ENCODE data around the gene RNF186.
A peak's percentile ranks its signal among the peaks of the same experiment; 100 is the strongest.

Gene RNF186

GRCh38 chr1:19771350-19771749, 43.7 kb downstream of the RNF186 start:
- Histone ChIP-seq H3K4me3 (ENCODE audit: low read length) (no peak overlapping the region), H2AK5ac (ENCODE audit: low read length) (no peak overlapping the region), H3K56ac (ENCODE audit: low read length) (no peak overlapping the region), H4K5ac (ENCODE audit: low read length) (no peak overlapping the region), H2BK5ac (ENCODE audit: low read length) (no peak overlapping the region), H4K8ac (ENCODE audit: low read depth, low read length) (no peak overlapping the region), H2BK15ac (replicated peaks; ENCODE audit: low read depth) (no peak overlapping the region), H3K9ac (ENCODE audit: low read length) (no peak overlapping the region), H3K79me1 (ENCODE audit: low read length) (no peaks in the 10 kb centered on the region), H3K27me3 (ENCODE audit: insufficient read depth, low read length, poor library complexity) (no peaks in the 10 kb centered on the region), H3K4me1 (ENCODE audit: control insufficient read depth, low read depth, low read length) (peaks cover 10% of the 10 kb centered on the region), H3K36me3 (ENCODE audit: control insufficient read depth, insufficient read depth, low read length) (no peaks in the 10 kb centered on the region), H3K4ac (ENCODE audit: low read depth, low read length) (no peak overlapping the region), H3K18ac (ENCODE audit: low read length) (no peak overlapping the region), H3K27ac (ENCODE audit: low read depth, low read length) (no peak overlapping the region), H3K79me2 (ENCODE audit: control insufficient read depth, insufficient read depth, low read length) (no peaks in the 10 kb centered on the region), H3K4me2 (ENCODE audit: low read length) (no peak overlapping the region), H3K23ac (ENCODE audit: low read length) (no peak overlapping the region), H2BK120ac (ENCODE audit: low read depth, low read length) (no peak overlapping the region)
- no CpG with 5 or more reads among the region's 6 CpGs for WGBS (ENCODE audit: extremely low coverage, insufficient coverage, low lambda C conversion rate)
- DNase-seq, result no peak

DNA sequence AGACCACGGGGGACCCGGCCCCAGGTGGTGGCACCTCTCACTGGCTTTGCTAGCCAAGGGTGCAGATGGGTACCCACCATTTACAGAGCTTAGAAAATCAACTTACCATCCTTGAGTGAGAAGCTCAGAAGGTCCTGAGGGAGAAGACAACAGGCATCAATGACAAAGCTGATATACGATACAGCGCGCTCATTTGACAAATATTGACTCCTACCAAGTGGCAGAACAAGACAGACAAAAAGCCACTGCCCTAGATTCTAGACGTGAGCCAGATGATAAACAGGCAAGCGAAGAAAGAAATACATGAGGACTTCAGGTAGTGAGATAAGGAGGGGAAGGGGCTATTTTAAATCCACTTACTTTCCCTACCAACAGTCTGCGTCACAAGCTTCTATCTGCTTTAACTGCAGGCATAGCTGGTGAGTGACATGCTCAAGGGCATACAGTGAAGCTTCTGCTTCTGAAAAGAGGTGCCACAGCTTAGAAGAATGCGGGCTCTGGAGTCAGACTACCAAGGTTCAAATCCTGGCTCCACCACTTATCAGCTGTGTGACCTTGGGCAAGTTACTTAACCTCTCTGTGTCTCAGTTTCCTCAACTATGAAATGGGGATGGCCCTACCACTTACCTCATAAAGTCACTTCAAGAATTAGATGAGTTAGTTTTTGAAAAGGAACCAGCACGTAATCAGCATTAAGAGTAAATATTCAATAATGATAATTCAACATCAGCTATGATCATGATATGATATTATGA, 44.5 kb downstream of the RNF186 start:
- no peak overlapping the region for H3K9ac ChIP-seq (ENCODE audit: low read length)
- no peak overlapping the region for H3K27ac ChIP-seq (ENCODE audit: low read depth, low read length)
- H4K8ac ChIP-seq (ENCODE audit: low read depth, low read length), result no peak overlapping the region
- H2BK15ac ChIP-seq (replicated peaks; ENCODE audit: low read depth), result no peak overlapping the region
- no peak overlapping the region for H3K4ac ChIP-seq (ENCODE audit: low read depth, low read length)
- no peak for DNase-seq
- no peak overlapping the region for H3K4me2 ChIP-seq (ENCODE audit: low read length)
- H3K27me3 ChIP-seq (ENCODE audit: insufficient read depth, low read length, poor library complexity), result no peaks in the 10 kb centered on the region
- H3K23ac ChIP-seq (ENCODE audit: low read length), result no peak overlapping the region
- H3K36me3 ChIP-seq (ENCODE audit: control insufficient read depth, insufficient read depth, low read length), result no peaks in the 10 kb centered on the region
- whole genome bisulfite sequencing (ENCODE audit: extremely low coverage, insufficient coverage, low lambda C conversion rate), result no CpG with 5 or more reads among the region's 10 CpGs
- peaks cover 14% of the 10 kb centered on the region for H3K4me1 ChIP-seq (ENCODE audit: control insufficient read depth, low read depth, low read length)
- H3K56ac ChIP-seq (ENCODE audit: low read length), result no peak overlapping the region
- H3K18ac ChIP-seq (ENCODE audit: low read length), result no peak overlapping the region
- no peaks in the 10 kb centered on the region for H3K79me2 ChIP-seq (ENCODE audit: control insufficient read depth, insufficient read depth, low read length)
- H2BK120ac ChIP-seq (ENCODE audit: low read depth, low read length), result no peak overlapping the region
- H3K79me1 ChIP-seq (ENCODE audit: low read length), result no peaks in the 10 kb centered on the region
- H2BK5ac ChIP-seq (ENCODE audit: low read length), result no peak overlapping the region
- H4K5ac ChIP-seq (ENCODE audit: low read length), result no peak overlapping the region
- no peak overlapping the region for H2AK5ac ChIP-seq (ENCODE audit: low read length)
- no peak overlapping the region for H3K4me3 ChIP-seq (ENCODE audit: low read length)

GRCh38 chr1:19769211-19769932, 45.7 kb downstream of the RNF186 start:
- no peak overlapping the region for H3K9ac ChIP-seq (ENCODE audit: low read length)
- no peak overlapping the region for H3K23ac ChIP-seq (ENCODE audit: low read length)
- H3K4ac ChIP-seq (ENCODE audit: low read depth, low read length), result no peak overlapping the region
- peak overlapping the region; percentile 82 for H2AK5ac ChIP-seq (ENCODE audit: low read length)
- H3K4me2 ChIP-seq (ENCODE audit: low read length), result no peak overlapping the region
- no peaks in the 10 kb centered on the region for H3K36me3 ChIP-seq (ENCODE audit: control insufficient read depth, insufficient read depth, low read length)
- H3K18ac ChIP-seq (ENCODE audit: low read length), result no peak overlapping the region
- H3K79me2 ChIP-seq (ENCODE audit: control insufficient read depth, insufficient read depth, low read length), result no peaks in the 10 kb centered on the region
- H3K56ac ChIP-seq (ENCODE audit: low read length), result peak overlapping the region; percentile 82
- no peak overlapping the region for H4K5ac ChIP-seq (ENCODE audit: low read length)
- no peak for DNase-seq
- H3K27me3 ChIP-seq (ENCODE audit: insufficient read depth, low read length, poor library complexity), result no peaks in the 10 kb centered on the region
- no peak overlapping the region for H4K8ac ChIP-seq (ENCODE audit: low read depth, low read length)
- no peaks in the 10 kb centered on the region for H3K79me1 ChIP-seq (ENCODE audit: low read length)
- H3K27ac ChIP-seq (ENCODE audit: low read depth, low read length), result peak overlapping the region; percentile 29
- H3K4me3 ChIP-seq (ENCODE audit: low read length), result no peak overlapping the region
- no peak overlapping the region for H2BK120ac ChIP-seq (ENCODE audit: low read depth, low read length)
- no CpG with 5 or more reads among the region's 10 CpGs for WGBS (ENCODE audit: extremely low coverage, insufficient coverage, low lambda C conversion rate)
- no peak overlapping the region for H2BK5ac ChIP-seq (ENCODE audit: low read length)
- no peak overlapping the region for H2BK15ac ChIP-seq (replicated peaks; ENCODE audit: low read depth)
- peaks cover 21% of the 10 kb centered on the region for H3K4me1 ChIP-seq (ENCODE audit: control insufficient read depth, low read depth, low read length)

DNA sequence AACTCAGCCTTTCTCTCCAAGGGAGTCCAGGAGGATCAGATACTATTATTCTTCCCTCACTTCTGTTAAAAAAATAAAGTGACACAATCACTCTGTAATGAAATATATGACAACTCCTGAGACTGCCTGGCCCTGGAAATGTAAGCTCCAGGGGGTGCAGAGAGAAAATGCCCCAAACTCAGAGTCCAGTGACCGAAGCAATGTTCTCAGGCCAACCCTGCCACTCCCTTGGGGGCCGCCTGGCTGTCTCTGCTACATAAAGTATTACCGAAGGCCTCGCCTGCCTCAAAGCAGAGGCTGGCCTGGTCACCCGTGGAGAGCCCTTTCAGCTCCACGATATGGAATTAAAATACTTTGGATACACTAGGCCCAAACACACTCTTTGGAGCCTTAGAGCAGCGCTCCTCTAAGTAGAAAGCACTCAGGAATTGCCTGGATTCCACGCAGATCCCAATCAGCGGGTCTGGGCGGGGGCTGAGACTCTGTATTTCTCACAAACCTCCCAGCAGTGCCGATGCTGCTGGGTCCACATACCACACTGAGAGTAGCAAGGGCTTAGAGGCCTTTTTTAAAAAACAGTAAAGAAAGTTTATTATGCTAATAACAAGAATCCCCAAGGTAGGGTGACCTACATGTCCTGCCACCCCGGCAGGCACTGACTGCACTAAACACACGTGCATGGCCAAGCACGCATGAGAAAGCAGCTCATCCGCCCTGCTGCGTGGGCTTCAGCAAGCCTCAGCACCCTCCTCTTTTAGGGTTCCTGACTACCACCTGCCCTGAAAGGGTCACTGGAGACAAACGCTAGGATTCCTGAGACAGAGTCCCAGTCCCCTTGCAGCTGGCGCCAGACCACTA, 46.5 kb downstream of the RNF186 start:
- H3K27ac ChIP-seq (ENCODE audit: low read depth, low read length), result peak overlapping the region; percentile 47
- H3K27me3 ChIP-seq (ENCODE audit: insufficient read depth, low read length, poor library complexity), result no peaks in the 10 kb centered on the region
- WGBS (ENCODE audit: extremely low coverage, insufficient coverage, low lambda C conversion rate), result no CpG with 5 or more reads among the region's 18 CpGs
- no peak overlapping the region for H3K4ac ChIP-seq (ENCODE audit: low read depth, low read length)
- peak overlapping the region; percentile 23 for H4K5ac ChIP-seq (ENCODE audit: low read length)
- no peak overlapping the region for H4K8ac ChIP-seq (ENCODE audit: low read depth, low read length)
- H3K9ac ChIP-seq (ENCODE audit: low read length), result peak overlapping the region; percentile 45
- no peaks in the 10 kb centered on the region for H3K36me3 ChIP-seq (ENCODE audit: control insufficient read depth, insufficient read depth, low read length)
- H2AK5ac ChIP-seq (ENCODE audit: low read length), result peak overlapping the region; percentile 82
- peaks cover 21% of the 10 kb centered on the region for H3K4me1 ChIP-seq (ENCODE audit: control insufficient read depth, low read depth, low read length)
- no peak overlapping the region for H3K4me2 ChIP-seq (ENCODE audit: low read length)
- H3K18ac ChIP-seq (ENCODE audit: low read length), result peak overlapping the region; percentile 26
- peak overlapping the region; percentile 63 for H2BK5ac ChIP-seq (ENCODE audit: low read length)
- peak overlapping the region; percentile 82 for H3K56ac ChIP-seq (ENCODE audit: low read length)
- H3K23ac ChIP-seq (ENCODE audit: low read length), result peak overlapping the region; percentile 94
- H2BK15ac ChIP-seq (replicated peaks; ENCODE audit: low read depth), result no peak overlapping the region
- H3K79me1 ChIP-seq (ENCODE audit: low read length), result no peaks in the 10 kb centered on the region
- peak; percentile 64 for DNase-seq
- no peak overlapping the region for H2BK120ac ChIP-seq (ENCODE audit: low read depth, low read length)
- H3K4me3 ChIP-seq (ENCODE audit: low read length), result no peak overlapping the region
- no peaks in the 10 kb centered on the region for H3K79me2 ChIP-seq (ENCODE audit: control insufficient read depth, insufficient read depth, low read length)

DNA sequence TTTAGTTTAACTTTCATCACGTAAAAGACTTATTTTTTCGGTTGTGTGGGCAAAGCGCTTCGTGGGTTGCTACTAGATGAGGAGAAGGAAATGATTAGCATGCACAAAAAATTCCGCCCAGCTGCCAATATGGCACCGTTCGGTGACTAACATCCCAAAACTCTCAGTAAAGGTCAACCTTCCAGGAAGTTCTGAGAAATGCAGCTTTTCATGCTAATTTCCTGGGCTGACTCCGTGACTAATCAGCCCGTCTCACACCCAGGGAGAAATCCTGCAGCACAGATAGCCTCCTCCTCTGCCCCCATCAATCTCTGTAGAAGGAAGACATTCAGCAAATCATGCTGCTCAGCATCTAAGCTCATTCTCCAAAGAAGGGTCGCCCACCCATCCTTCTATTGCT, 49.5 kb downstream of the RNF186 start:
- peak overlapping the region; percentile 83 for H3K56ac ChIP-seq (ENCODE audit: low read length)
- peak overlapping the region; percentile 71 for H3K27ac ChIP-seq (ENCODE audit: low read depth, low read length)
- no peaks in the 10 kb centered on the region for H3K79me1 ChIP-seq (ENCODE audit: low read length)
- H2AK5ac ChIP-seq (ENCODE audit: low read length), result peak overlapping the region; percentile 72
- H2BK15ac ChIP-seq (replicated peaks; ENCODE audit: low read depth), result no peak overlapping the region
- H4K8ac ChIP-seq (ENCODE audit: low read depth, low read length), result no peak overlapping the region
- H3K4me2 ChIP-seq (ENCODE audit: low read length), result no peak overlapping the region
- peak overlapping the region; percentile 35 for H3K18ac ChIP-seq (ENCODE audit: low read length)
- no peaks in the 10 kb centered on the region for H3K27me3 ChIP-seq (ENCODE audit: insufficient read depth, low read length, poor library complexity)
- peak overlapping the region; percentile 95 for H2BK5ac ChIP-seq (ENCODE audit: low read length)
- peak; percentile 94 for DNase-seq
- no peak overlapping the region for H3K4me3 ChIP-seq (ENCODE audit: low read length)
- H3K36me3 ChIP-seq (ENCODE audit: control insufficient read depth, insufficient read depth, low read length), result no peaks in the 10 kb centered on the region
- no CpG with 5 or more reads among the region's 10 CpGs for WGBS (ENCODE audit: extremely low coverage, insufficient coverage, low lambda C conversion rate)
- H3K79me2 ChIP-seq (ENCODE audit: control insufficient read depth, insufficient read depth, low read length), result no peaks in the 10 kb centered on the region
- H2BK120ac ChIP-seq (ENCODE audit: low read depth, low read length), result no peak overlapping the region
- H3K4ac ChIP-seq (ENCODE audit: low read depth, low read length), result no peak overlapping the region
- H4K5ac ChIP-seq (ENCODE audit: low read length), result no peak overlapping the region
- H3K4me1 ChIP-seq (ENCODE audit: control insufficient read depth, low read depth, low read length), result peaks cover 21% of the 10 kb centered on the region
- H3K23ac ChIP-seq (ENCODE audit: low read length), result no peak overlapping the region
- peak overlapping the region; percentile 14 for H3K9ac ChIP-seq (ENCODE audit: low read length)
